Left lung (tissue), 10 donors: ENCODE data around the gene PCID2. TPM values are rescaled to one million over a fixed set of nuclear protein-coding genes. Genes with fewer than 3 reads are reported as not detected.

Experiments used
- ATAC-seq: fragments of 200-7000 bp; cut with Tn5 transposase; one replicate; pipeline ENCODE4 v1.9.1; 2020; ENCODE audit warnings: moderate library complexity
- DNase-seq, 4 donors: peaks; one replicate each; pipeline ENCODE4 v3.0.0-alpha.2; 2013 to 2020
- H3K27ac ChIP-seq, 2 donors: fragments of 200-600 bp; sonication (generic) in 1 of 2; one replicate each; pipeline versions ENCODE4 v1.5.0 to v1.8.0; 2020 to 2021
- H3K27me3 ChIP-seq, 2 donors: fragments of 200-600 bp; sonication (generic) in 1 of 2; one replicate each; pipeline versions ENCODE4 v1.5.0 to v1.8.0; 2020 to 2021
- H3K36me3 ChIP-seq, 2 donors: fragments of 200-600 bp; sonication (generic) in 1 of 2; one replicate each; pipeline versions ENCODE4 v1.5.0 to v1.8.0; 2020 to 2021
- H3K4me1 ChIP-seq, 2 donors: fragments of 200-600 bp; one replicate each; pipeline ENCODE4 v1.8.0; 2021
- H3K4me3 ChIP-seq, 2 donors: fragments of 200-600 bp; sonication (generic) in 1 of 2; one replicate each; pipeline versions ENCODE4 v1.5.0 to v1.8.0; 2020 to 2021; ENCODE audit warnings: mild to moderate bottlenecking in 1 of 2
- H3K9me3 ChIP-seq, 2 donors: fragments of 200-600 bp; sonication (generic) in 1 of 2; one replicate each; pipeline versions ENCODE4 v1.5.0 to v1.8.0; 2020 to 2021
- CTCF ChIP-seq, 2 donors: fragments of 200-600 bp; sonication (generic) in 1 of 2; IDR thresholded peaks; one replicate each; pipeline versions ENCODE4 v1.5.0 to v1.8.0; 2021; ENCODE audit warnings: antibody characterized with exemption in 2 of 2
- intact Hi-C, 2 donors: fragments of 100-400 bp; cut with DNase I; formaldehyde crosslinking; loops; one replicate each; pipeline versions ENCODE4 v1.11.2 to v1.14.2; 2022
- polyA plus RNA-seq, 6 donors: library from polyadenylated mRNA; unstranded; fragments of 120-200 nt; gene quantifications; one replicate each; pipeline ENCODE4 v1.2.1, GENCODE V29; 2013; ENCODE audit not compliant: insufficient read length in 6 of 6
- total RNA-seq, 2 donors: library from RNA; stranded (reverse); fragmentation: NEBNext Ultra II Directional; extraction: Animal tissue kit (Norgen Biotek cat#: 25700); gene quantifications; one replicate each; pipeline ENCODE4 v1.2.1, GENCODE V29; 2021
- donor health status: DM: no; HTN: yes; CAD: no.
- donor health status: DM: no; HTN: no; CAD: no.

PCID2 gene
- total and polyA plus RNA-seq, 8 donors: 30.5 to 79.7 (median 70.9) TPM

- peaks cover 0 to 15% of the 10 kb centered on the region in 2 donors for H3K27me3 ChIP-seq
- TF ChIP-seq CTCF (IDR thresholded peaks at IDR 0.05): no peak
- intact Hi-C loops: no loop called here
- DNase-seq (no peak), ATAC-seq (no peak)
- no peaks in the 10 kb centered on the region for H3K9me3 ChIP-seq
- no peaks in the 10 kb centered on the region for H3K4me1 ChIP-seq
- no peak overlapping the region for H3K27ac ChIP-seq
- H3K4me3 ChIP-seq: no peak overlapping the region
- peaks cover 0 to 36% of the 10 kb centered on the region in 2 donors for H3K36me3 ChIP-seq
These were observed 40.9 kb downstream of the PCID2 start for GRCh38 chr13:113167575-113167974.

GRCh38 chr13:113167155-113167554 is 41.3 kb downstream of the PCID2 start:
- no peak for ATAC-seq
- no peak overlapping the region for H3K4me3 ChIP-seq
- peaks cover 0 to 15% of the 10 kb centered on the region in 2 donors for H3K27me3 ChIP-seq
- H3K36me3 ChIP-seq: peaks cover 0 to 32% of the 10 kb centered on the region in 2 donors
- H3K27ac ChIP-seq: no peak overlapping the region
- no peak for TF ChIP-seq CTCF (IDR thresholded peaks at IDR 0.05)
- intact Hi-C loops: no loop called here
- no peak for DNase-seq
- no peaks in the 10 kb centered on the region for H3K9me3 ChIP-seq
- no peaks in the 10 kb centered on the region for H3K4me1 ChIP-seq

- no peak for DNase-seq
- no peak overlapping the region for H3K27ac ChIP-seq
- no peaks in the 10 kb centered on the region for H3K9me3 ChIP-seq
- H3K36me3 ChIP-seq: peaks cover 0 to 28% of the 10 kb centered on the region in 2 donors
- no peak for TF ChIP-seq CTCF (IDR thresholded peaks at IDR 0.05)
- no peaks in the 10 kb centered on the region for H3K4me1 ChIP-seq
- intact Hi-C loops: no loop called here
- H3K4me3 ChIP-seq: no peak overlapping the region
- peaks cover 0 to 15% of the 10 kb centered on the region in 2 donors for H3K27me3 ChIP-seq
- ATAC-seq: no peak
These were observed 41.8 kb downstream of the PCID2 start for GRCh38 chr13:113166681-113167080.

- peaks cover 3 to 19% of the 10 kb centered on the region in 2 donors for H3K27me3 ChIP-seq
- no peaks in the 10 kb centered on the region for H3K4me1 ChIP-seq
- ATAC-seq (no peak), DNase-seq (no peak)
- TF ChIP-seq CTCF (IDR thresholded peaks at IDR 0.05): no peak
- H3K4me3 ChIP-seq: no peak overlapping the region
- H3K36me3 ChIP-seq: peaks cover 0 to 23% of the 10 kb centered on the region in 2 donors
- intact Hi-C loops: no loop called here
- no peaks in the 10 kb centered on the region for H3K9me3 ChIP-seq
- no peak overlapping the region for H3K27ac ChIP-seq
These were observed 42.2 kb downstream of the PCID2 start for GRCh38 chr13:113166266-113166665.

- DNase-seq: no peak
- no peak overlapping the region for H3K4me3 ChIP-seq
- H3K4me1 ChIP-seq: no peaks in the 10 kb centered on the region
- no peak for ATAC-seq
- no peak overlapping the region for H3K27ac ChIP-seq
- intact Hi-C loops: no loop called here
- peaks cover 7 to 30% of the 10 kb centered on the region in 2 donors for H3K27me3 ChIP-seq
- H3K9me3 ChIP-seq: no peaks in the 10 kb centered on the region
- H3K36me3 ChIP-seq: peaks cover 0 to 10% of the 10 kb centered on the region in 2 donors
- no peak for TF ChIP-seq CTCF (IDR thresholded peaks at IDR 0.05)
These were observed 44.0 kb downstream of the PCID2 start for GRCh38 chr13:113164492-113164891.
